Fibroblast of lung (primary cell): ENCODE data around the gene MEIS2. TPM values are rescaled to one million over a fixed set of nuclear protein-coding genes. Genes with fewer than 3 reads are reported as not detected.

Experiments
- DNase-seq, 2 donors: peaks; one replicate each; pipeline versions ENCODE4 v3.0.0 to v3.0.0-alpha.2; 2010; ENCODE audit warnings: low read depth in 2 of 2
- H2AFZ ChIP-seq: 2 replicates; pipeline ENCODE4 v1.5.1; 2012; ENCODE audit warnings: low read length, control low read depth, inconsistent platforms
- H3K27ac ChIP-seq: 2 replicates; pipeline ENCODE4 v1.5.1; 2011; ENCODE audit warnings: low read length, control low read depth; ENCODE audit not compliant: insufficient read depth
- H3K27me3 ChIP-seq: 2 replicates; pipeline ENCODE4 v1.5.1; 2011; ENCODE audit warnings: mild to moderate bottlenecking, low read length; ENCODE audit not compliant: control insufficient read depth, insufficient read depth
- H3K36me3 ChIP-seq: 2 replicates; pipeline ENCODE4 v1.5.1; 2011; ENCODE audit warnings: low read length; ENCODE audit not compliant: control insufficient read depth, insufficient read depth
- H3K4me1 ChIP-seq: 2 replicates; pipeline ENCODE4 v1.5.1; 2011; ENCODE audit warnings: low read length; ENCODE audit not compliant: control insufficient read depth, insufficient read depth; ENCODE audit errors: extremely low read depth
- H3K4me2 ChIP-seq: 2 replicates; pipeline ENCODE4 v1.5.1; 2011; ENCODE audit warnings: low read length, control low read depth; ENCODE audit not compliant: insufficient read depth; ENCODE audit errors: extremely low read depth
- H3K4me3 ChIP-seq, 4 experiments: fragments of 200-600 bp in 1 of 4; sonication (generic) in 1 of 4; replicated peaks in 1 of 4; 2 replicates each; pipeline ENCODE4 v1.5.1; 2011 to 2016; ENCODE audit warnings: low read length in 4 of 4, low read depth in 3 of 4, mild to moderate bottlenecking in 3 of 4, control low read depth in 2 of 4, inconsistent platforms in 1 of 4, mixed read lengths in 1 of 4; ENCODE audit not compliant: insufficient read depth in 1 of 4; ENCODE audit errors: control extremely low read depth in 1 of 4
- H3K79me2 ChIP-seq: 2 replicates; pipeline ENCODE4 v1.5.1; 2012; ENCODE audit warnings: mild to moderate bottlenecking, low read length, inconsistent platforms; ENCODE audit not compliant: control insufficient read depth, insufficient read depth
- H3K9ac ChIP-seq: 2 replicates; pipeline ENCODE4 v1.5.1; 2011; ENCODE audit warnings: mild to moderate bottlenecking, low read length, control low read depth; ENCODE audit not compliant: insufficient read depth
- H3K9me3 ChIP-seq: 2 replicates; pipeline ENCODE4 v1.5.1; 2012; ENCODE audit warnings: low read depth, low read length; ENCODE audit not compliant: control insufficient read depth, insufficient read depth
- H4K20me1 ChIP-seq: 2 replicates; pipeline ENCODE4 v1.5.1; 2011; ENCODE audit warnings: low read length; ENCODE audit not compliant: control insufficient read depth, insufficient read depth; ENCODE audit errors: extremely low read depth
- EZH2 ChIP-seq: IDR thresholded peaks from 2 replicates; pipeline ENCODE4 v1.5.1; 2012; ENCODE audit warnings: low read length, control low read depth, mild to moderate bottlenecking; ENCODE audit errors: missing control alignments
- polyA plus RNA-seq, 2 donors: library from polyadenylated mRNA; depleted of rRNA in 1 of 2; stranded (reverse) in 1 of 2; unstranded in 1 of 2; fragments of >200 nt; gene quantifications; 2 replicates each; pipeline ENCODE4 v1.2.1, GENCODE V29; 2011 to 2012; ENCODE audit warnings: missing spikeins in 1 of 2
- total RNA-seq: library from RNA; depleted of rRNA; stranded (reverse); fragments of >200 nt; gene quantifications from 2 replicates; pipeline ENCODE4 v1.2.1, GENCODE V29; 2014
- TF ChIP-seq, protein P1 (sequence below), 2 donors: IDR thresholded peaks in 1 of 2; conservative IDR thresholded peaks in 1 of 2; 1 replicate in 1 of 2; 2 replicates in 1 of 2; pipeline ENCODE4 v1.5.1; 2011 to 2012; ENCODE audit warnings: low read length in 2 of 2, control low read depth in 1 of 2, inconsistent platforms in 1 of 2, low read depth in 1 of 2, mild to moderate bottlenecking in 1 of 2

The MEIS2 gene
- total and polyA plus RNA-seq, 2 donors (not counting 1 experiment from before 2014, with no cell fraction given), result 31.0 to 37.1 TPM

DNA sequence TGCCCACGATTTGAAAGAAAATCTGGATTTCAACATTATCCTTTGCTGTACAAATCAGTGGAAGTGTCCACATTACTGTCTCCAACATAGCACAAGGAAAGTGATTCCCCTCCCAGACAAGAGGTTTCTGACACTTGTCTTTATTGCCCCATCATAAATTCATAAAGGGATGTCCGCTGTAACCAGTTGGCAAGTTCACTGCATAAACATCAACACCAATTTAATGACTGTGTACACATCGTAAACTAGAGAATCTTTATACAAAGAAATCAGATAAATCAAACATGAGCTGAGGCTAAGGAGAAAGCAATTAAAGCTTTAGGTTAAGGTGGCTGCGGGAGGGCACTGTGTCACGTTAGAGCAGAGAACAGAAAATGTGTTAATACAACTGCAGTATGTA is 129.8 kb downstream of the MEIS2 start:
- Histone ChIP-seq H3K4me2 (no peak overlapping the region), H2AFZ (no peak overlapping the region), H3K27ac (no peak overlapping the region), H3K4me1 (no peaks in the 10 kb centered on the region), H3K9me3 (no peaks in the 10 kb centered on the region), H3K27me3 (no peaks in the 10 kb centered on the region), H4K20me1 (no peaks in the 10 kb centered on the region), H3K4me3 (no peak overlapping the region), H3K9ac (no peak overlapping the region), H3K79me2 (no peaks in the 10 kb centered on the region), H3K36me3 (no peaks in the 10 kb centered on the region)
- DNase-seq, result no peak
- TF ChIP-seq EZH2, result no peak
- TF ChIP-seq, protein P1, sequence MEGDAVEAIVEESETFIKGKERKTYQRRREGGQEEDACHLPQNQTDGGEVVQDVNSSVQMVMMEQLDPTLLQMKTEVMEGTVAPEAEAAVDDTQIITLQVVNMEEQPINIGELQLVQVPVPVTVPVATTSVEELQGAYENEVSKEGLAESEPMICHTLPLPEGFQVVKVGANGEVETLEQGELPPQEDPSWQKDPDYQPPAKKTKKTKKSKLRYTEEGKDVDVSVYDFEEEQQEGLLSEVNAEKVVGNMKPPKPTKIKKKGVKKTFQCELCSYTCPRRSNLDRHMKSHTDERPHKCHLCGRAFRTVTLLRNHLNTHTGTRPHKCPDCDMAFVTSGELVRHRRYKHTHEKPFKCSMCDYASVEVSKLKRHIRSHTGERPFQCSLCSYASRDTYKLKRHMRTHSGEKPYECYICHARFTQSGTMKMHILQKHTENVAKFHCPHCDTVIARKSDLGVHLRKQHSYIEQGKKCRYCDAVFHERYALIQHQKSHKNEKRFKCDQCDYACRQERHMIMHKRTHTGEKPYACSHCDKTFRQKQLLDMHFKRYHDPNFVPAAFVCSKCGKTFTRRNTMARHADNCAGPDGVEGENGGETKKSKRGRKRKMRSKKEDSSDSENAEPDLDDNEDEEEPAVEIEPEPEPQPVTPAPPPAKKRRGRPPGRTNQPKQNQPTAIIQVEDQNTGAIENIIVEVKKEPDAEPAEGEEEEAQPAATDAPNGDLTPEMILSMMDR (conservative IDR thresholded peaks at IDR 0.05 in 1 of 2, IDR thresholded peaks at IDR 0.05 in 1 of 2; ENCODE audit: low read depth in 1 of 2, low read length in 2 of 2), result no peak

DNA sequence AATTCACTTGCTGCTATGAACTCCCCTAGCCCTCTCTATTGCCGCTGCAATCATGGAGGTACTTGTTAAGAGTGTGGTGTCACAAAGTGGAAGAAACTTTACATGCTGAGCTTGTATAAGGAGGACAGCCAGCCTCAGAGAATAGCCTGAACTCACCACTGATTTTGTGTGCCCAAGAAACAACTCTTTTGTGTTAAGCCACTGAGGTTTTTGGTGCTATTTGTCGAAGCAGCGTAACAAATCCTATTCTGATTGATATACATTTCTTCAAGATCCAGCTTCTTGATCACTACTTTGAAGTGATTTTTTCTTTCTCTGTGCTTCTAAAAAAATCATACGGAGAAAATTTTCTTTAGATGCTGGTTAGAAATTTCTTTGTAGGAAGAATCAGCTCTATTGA is 132.4 kb downstream of the MEIS2 start:
- Histone ChIP-seq H3K9me3 (no peaks in the 10 kb centered on the region), H3K4me1 (no peaks in the 10 kb centered on the region), H3K4me2 (no peak overlapping the region), H3K27me3 (no peaks in the 10 kb centered on the region), H3K79me2 (no peaks in the 10 kb centered on the region), H3K36me3 (no peaks in the 10 kb centered on the region), H3K9ac (no peak overlapping the region), H4K20me1 (no peaks in the 10 kb centered on the region), H3K4me3 (no peak overlapping the region), H2AFZ (no peak overlapping the region), H3K27ac (no peak overlapping the region)
- DNase-seq, result no peak
- TF ChIP-seq, protein P1 (conservative IDR thresholded peaks at IDR 0.05 in 1 of 2, IDR thresholded peaks at IDR 0.05 in 1 of 2; ENCODE audit: low read depth in 1 of 2, low read length in 2 of 2), result no peak
- no peak for TF ChIP-seq EZH2

DNA sequence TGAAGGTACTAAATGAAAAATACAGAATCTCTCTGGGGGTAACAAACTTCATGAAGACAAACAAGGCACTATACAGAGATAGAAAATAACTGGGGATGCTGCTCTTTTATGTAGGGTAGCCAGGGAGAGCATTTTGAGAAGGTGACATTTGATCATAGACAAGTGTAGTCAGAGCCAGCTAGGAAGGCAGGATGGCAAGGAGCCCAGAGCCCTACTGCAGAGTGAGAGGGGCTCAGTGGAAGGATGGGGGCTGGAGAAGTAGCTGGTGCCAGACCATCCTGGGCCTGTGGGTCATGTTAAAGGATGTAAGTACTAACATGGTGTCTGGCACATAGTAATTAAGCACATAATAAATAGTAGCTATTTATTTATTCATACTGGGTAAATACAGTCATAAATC is 133.6 kb downstream of the MEIS2 start:
- Histone ChIP-seq H3K4me2 (no peak overlapping the region), H3K79me2 (no peaks in the 10 kb centered on the region), H3K36me3 (no peaks in the 10 kb centered on the region), H3K4me3 (no peak overlapping the region), H3K9me3 (no peaks in the 10 kb centered on the region), H2AFZ (no peak overlapping the region), H4K20me1 (no peaks in the 10 kb centered on the region), H3K27ac (no peak overlapping the region), H3K27me3 (no peaks in the 10 kb centered on the region), H3K4me1 (no peaks in the 10 kb centered on the region), H3K9ac (no peak overlapping the region)
- DNase-seq, result no peak
- no peak for TF ChIP-seq EZH2
- TF ChIP-seq, protein P1 (conservative IDR thresholded peaks at IDR 0.05 in 1 of 2, IDR thresholded peaks at IDR 0.05 in 1 of 2; ENCODE audit: low read depth in 1 of 2, low read length in 2 of 2), result no peak
